Stimulated activated CD4-positive, alpha-beta T cell treated with anti-CD3 and anti-CD28 coated beads, Interleukin-12 subunit alpha, Interleukin-12 subunit beta, amount 100 ng/mL, for 48 hours (primary cell): Measurements from ENCODE around the gene TGFB1.
"Not testable (repeated sequence)": the region's sequence is repeated elsewhere in the genome, so short reads cannot be mapped to it uniquely, and the experiment has no call there.

Source experiments
- DNase-seq, 3 donors: peaks; one replicate each; pipeline ENCODE4 v3.0.0-alpha.2; 2020; ENCODE audit warnings: low read depth in 2 of 3, low spot score in 1 of 3

The TGFB1 gene

GRCh38 chr19:41304706-41305483 lies 48.8 kb downstream of the TGFB1 start:
- DNase-seq = no peak

GRCh38 chr19:41303954-41304353 lies 49.8 kb downstream of the TGFB1 start:
- no peak for DNase-seq

- DNase-seq = peak; percentile 53 to 60 (median 60)
Measured at GRCh38 chr19:41302624-41303351, 50.9 kb downstream of the TGFB1 start.

GRCh38 chr19:41300555-41300954 lies 53.2 kb downstream of the TGFB1 start:
- DNase-seq = no peak

- no peak for DNase-seq
Measured at GRCh38 chr19:41299755-41300089, 54.0 kb downstream of the TGFB1 start.

GRCh38 chr19:41299046-41299754 lies 54.5 kb downstream of the TGFB1 start:
- DNase-seq = no peak

GRCh38 chr19:41298348-41298964 lies 55.3 kb downstream of the TGFB1 start:
- no peak for DNase-seq

GRCh38 chr19:41297628-41298347 lies 55.9 kb downstream of the TGFB1 start:
- no peak for DNase-seq

GRCh38 chr19:41296433-41296871 lies 57.3 kb downstream of the TGFB1 start:
- DNase-seq = no peak

GRCh38 chr19:41295499-41295898 lies 58.2 kb downstream of the TGFB1 start:
- no peak for DNase-seq

GRCh38 chr19:41294393-41294792 lies 59.3 kb downstream of the TGFB1 start:
- no peak for DNase-seq

- DNase-seq = not testable (repeated sequence)
Measured at GRCh38 chr19:41289814-41290213, 63.9 kb downstream of the TGFB1 start.

GRCh38 chr19:41288673-41289530 lies 64.8 kb downstream of the TGFB1 start:
- no peak for DNase-seq
